ENCODE results near the gene EFCAB8.
"Not testable (repeated sequence)": the region's sequence is repeated elsewhere in the genome, so short reads cannot be mapped to it uniquely, and the experiment has no call there.

The EFCAB8 gene

GRCh38 chr20:32909896-32910571 is 51.3 kb downstream of the EFCAB8 start:
- DNase-seq (ENCODE audit: low read depth) = no peak

GRCh38 chr20:32911355-32911754 is 52.6 kb downstream of the EFCAB8 start:
- DNase-seq (ENCODE audit: low read depth) = no peak

- no peak for DNase-seq (ENCODE audit: low read depth)
These were observed 54.0 kb downstream of the EFCAB8 start for GRCh38 chr20:32912688-32913087.

- no peak for DNase-seq (ENCODE audit: low read depth)
These were observed 55.3 kb downstream of the EFCAB8 start for GRCh38 chr20:32914031-32914430.

GRCh38 chr20:32917191-32917950 is 58.6 kb downstream of the EFCAB8 start:
- no peak for DNase-seq (ENCODE audit: low read depth)

GRCh38 chr20:32918296-32918695 is 59.6 kb downstream of the EFCAB8 start:
- no peak for DNase-seq (ENCODE audit: low read depth)

GRCh38 chr20:32918751-32919150 is 60.0 kb downstream of the EFCAB8 start:
- no peak for DNase-seq (ENCODE audit: low read depth)

- DNase-seq (ENCODE audit: low read depth) = no peak
These were observed 61.3 kb downstream of the EFCAB8 start for GRCh38 chr20:32920066-32920465.

- no peak for DNase-seq (ENCODE audit: low read depth)
These were observed 62.0 kb downstream of the EFCAB8 start for GRCh38 chr20:32920530-32921298.

- DNase-seq (ENCODE audit: low read depth) = no peak
These were observed 63.7 kb downstream of the EFCAB8 start for GRCh38 chr20:32922466-32922865.

GRCh38 chr20:32924781-32925180 is 66.1 kb downstream of the EFCAB8 start:
- DNase-seq (ENCODE audit: low read depth) = no peak

- no peak for DNase-seq (ENCODE audit: low read depth)
These were observed 66.9 kb downstream of the EFCAB8 start for GRCh38 chr20:32925481-32926196.

GRCh38 chr20:32929162-32929561 is 70.4 kb downstream of the EFCAB8 start:
- DNase-seq (ENCODE audit: low read depth) = no peak

- no peak for DNase-seq (ENCODE audit: low read depth)
These were observed 71.5 kb downstream of the EFCAB8 start for GRCh38 chr20:32930181-32930580.

- no peak for DNase-seq (ENCODE audit: low read depth)
These were observed 72.0 kb downstream of the EFCAB8 start for GRCh38 chr20:32930701-32931100.

- no peak for DNase-seq (ENCODE audit: low read depth)
These were observed 75.9 kb downstream of the EFCAB8 start for GRCh38 chr20:32934580-32934979.

GRCh38 chr20:32941155-32941885 is 82.6 kb downstream of the EFCAB8 start:
- no peak for DNase-seq (ENCODE audit: low read depth)

GRCh38 chr20:32943490-32944052 is 84.8 kb downstream of the EFCAB8 start:
- DNase-seq (ENCODE audit: low read depth) = no peak

- no peak for DNase-seq (ENCODE audit: low read depth)
These were observed 87.0 kb downstream of the EFCAB8 start for GRCh38 chr20:32945710-32946221.

GRCh38 chr20:32946629-32947028 is 87.9 kb downstream of the EFCAB8 start:
- DNase-seq (ENCODE audit: low read depth) = no peak

- not testable (repeated sequence) for DNase-seq (ENCODE audit: low read depth)
These were observed 91.8 kb downstream of the EFCAB8 start for GRCh38 chr20:32950539-32950938.

Measured in stimulated activated CD8-positive, alpha-beta memory T cell treated with anti-CD3 and anti-CD28 coated beads, Interleukin-12 subunit alpha, Interleukin-12 subunit beta, amount 100 ng/mL, for 4 hours (primary cell).